Measurements from ENCODE around the gene VEZF1.

The VEZF1 gene

GRCh38 chr17:58005031-58005727 is 17.1 kb upstream of the VEZF1 start:
- DNase-seq (ENCODE audit: low spot score): no peak
- Mint-ChIP-seq H3K9me3 (no peaks in the 10 kb centered on the region), H3K4me3 (peak overlapping the region; percentile 93), H3K36me3 (ENCODE audit: low read depth) (peaks cover 62% of the 10 kb centered on the region), H3K27ac (peak overlapping the region; percentile 96), H3K27me3 (ENCODE audit: low read depth) (no peaks in the 10 kb centered on the region), H3K4me1 (ENCODE audit: low read depth) (peaks cover 41% of the 10 kb centered on the region)

- Mint-ChIP-seq H3K36me3 (ENCODE audit: low read depth) (peaks cover 68% of the 10 kb centered on the region), H3K4me1 (ENCODE audit: low read depth) (peaks cover 47% of the 10 kb centered on the region), H3K4me3 (peak overlapping the region; percentile 93), H3K27me3 (ENCODE audit: low read depth) (no peaks in the 10 kb centered on the region), H3K9me3 (no peaks in the 10 kb centered on the region), H3K27ac (no peak overlapping the region)
- DNase-seq (ENCODE audit: low spot score): no peak
Measured at GRCh38 chr17:58004060-58004459, 16.0 kb upstream of the VEZF1 start.

GRCh38 chr17:58002973-58003372 is 14.9 kb upstream of the VEZF1 start:
- H3K4me3 Mint-ChIP-seq: peak overlapping the region; percentile 21
- H3K9me3 Mint-ChIP-seq: no peaks in the 10 kb centered on the region
- H3K27me3 Mint-ChIP-seq (ENCODE audit: low read depth): no peaks in the 10 kb centered on the region
- H3K27ac Mint-ChIP-seq: no peak overlapping the region
- peaks cover 51% of the 10 kb centered on the region for H3K4me1 Mint-ChIP-seq (ENCODE audit: low read depth)
- H3K36me3 Mint-ChIP-seq (ENCODE audit: low read depth): peaks cover 74% of the 10 kb centered on the region
- no peak for DNase-seq (ENCODE audit: low spot score)

- Mint-ChIP-seq H3K4me1 (ENCODE audit: low read depth) (peaks cover 53% of the 10 kb centered on the region), H3K36me3 (ENCODE audit: low read depth) (peaks cover 78% of the 10 kb centered on the region), H3K4me3 (peak overlapping the region; percentile 46), H3K9me3 (no peaks in the 10 kb centered on the region), H3K27me3 (ENCODE audit: low read depth) (no peaks in the 10 kb centered on the region), H3K27ac (no peak overlapping the region)
- DNase-seq (ENCODE audit: low spot score): no peak
Measured at GRCh38 chr17:58002154-58002948, 14.3 kb upstream of the VEZF1 start.

GRCh38 chr17:58001461-58002124 is 13.5 kb upstream of the VEZF1 start:
- no peaks in the 10 kb centered on the region for H3K9me3 Mint-ChIP-seq
- no peak for DNase-seq (ENCODE audit: low spot score)
- H3K4me3 Mint-ChIP-seq: no peak overlapping the region
- H3K4me1 Mint-ChIP-seq (ENCODE audit: low read depth): peaks cover 56% of the 10 kb centered on the region
- H3K36me3 Mint-ChIP-seq (ENCODE audit: low read depth): peaks cover 80% of the 10 kb centered on the region
- H3K27me3 Mint-ChIP-seq (ENCODE audit: low read depth): no peaks in the 10 kb centered on the region
- no peak overlapping the region for H3K27ac Mint-ChIP-seq

GRCh38 chr17:57999496-58000017 is 11.5 kb upstream of the VEZF1 start:
- H3K9me3 Mint-ChIP-seq: no peaks in the 10 kb centered on the region
- peaks cover 66% of the 10 kb centered on the region for H3K36me3 Mint-ChIP-seq (ENCODE audit: low read depth)
- no peak overlapping the region for H3K4me3 Mint-ChIP-seq
- H3K27ac Mint-ChIP-seq: peak overlapping the region; percentile 47
- H3K4me1 Mint-ChIP-seq (ENCODE audit: low read depth): peaks cover 49% of the 10 kb centered on the region
- no peak for DNase-seq (ENCODE audit: low spot score)
- H3K27me3 Mint-ChIP-seq (ENCODE audit: low read depth): no peaks in the 10 kb centered on the region

GRCh38 chr17:57999010-57999495 is 11.0 kb upstream of the VEZF1 start:
- DNase-seq (ENCODE audit: low spot score): no peak
- no peaks in the 10 kb centered on the region for H3K9me3 Mint-ChIP-seq
- no peaks in the 10 kb centered on the region for H3K27me3 Mint-ChIP-seq (ENCODE audit: low read depth)
- H3K4me1 Mint-ChIP-seq (ENCODE audit: low read depth): peaks cover 50% of the 10 kb centered on the region
- H3K36me3 Mint-ChIP-seq (ENCODE audit: low read depth): peaks cover 64% of the 10 kb centered on the region
- peak overlapping the region; percentile 47 for H3K27ac Mint-ChIP-seq
- no peak overlapping the region for H3K4me3 Mint-ChIP-seq

- H3K4me1 Mint-ChIP-seq (ENCODE audit: low read depth): peaks cover 44% of the 10 kb centered on the region
- H3K4me3 Mint-ChIP-seq: no peak overlapping the region
- no peak for DNase-seq (ENCODE audit: low spot score)
- no peaks in the 10 kb centered on the region for H3K27me3 Mint-ChIP-seq (ENCODE audit: low read depth)
- no peaks in the 10 kb centered on the region for H3K9me3 Mint-ChIP-seq
- peaks cover 50% of the 10 kb centered on the region for H3K36me3 Mint-ChIP-seq (ENCODE audit: low read depth)
- H3K27ac Mint-ChIP-seq: no peak overlapping the region
Measured at GRCh38 chr17:57997085-57997809, 9.2 kb upstream of the VEZF1 start.

- Mint-ChIP-seq H3K27ac (peak overlapping the region; percentile 27), H3K4me1 (ENCODE audit: low read depth) (peaks cover 44% of the 10 kb centered on the region), H3K9me3 (no peaks in the 10 kb centered on the region), H3K4me3 (peak overlapping the region; percentile 19), H3K36me3 (ENCODE audit: low read depth) (peaks cover 44% of the 10 kb centered on the region), H3K27me3 (ENCODE audit: low read depth) (no peaks in the 10 kb centered on the region)
- peak; percentile 37 for DNase-seq (ENCODE audit: low spot score)
Measured at GRCh38 chr17:57995076-57995956, 7.3 kb upstream of the VEZF1 start.

- Mint-ChIP-seq H3K9me3 (no peaks in the 10 kb centered on the region), H3K4me1 (ENCODE audit: low read depth) (peaks cover 46% of the 10 kb centered on the region), H3K36me3 (ENCODE audit: low read depth) (peaks cover 41% of the 10 kb centered on the region), H3K4me3 (no peak overlapping the region), H3K27me3 (ENCODE audit: low read depth) (no peaks in the 10 kb centered on the region), H3K27ac (no peak overlapping the region)
- DNase-seq (ENCODE audit: low spot score): no peak
Measured at GRCh38 chr17:57994436-57994835, 6.4 kb upstream of the VEZF1 start.

- Mint-ChIP-seq H3K36me3 (ENCODE audit: low read depth) (peaks cover 41% of the 10 kb centered on the region), H3K4me3 (no peak overlapping the region), H3K9me3 (no peaks in the 10 kb centered on the region), H3K27ac (peak overlapping the region; percentile 62), H3K4me1 (ENCODE audit: low read depth) (peaks cover 49% of the 10 kb centered on the region), H3K27me3 (ENCODE audit: low read depth) (no peaks in the 10 kb centered on the region)
- no peak for DNase-seq (ENCODE audit: low spot score)
Measured at GRCh38 chr17:57993471-57994365, 5.7 kb upstream of the VEZF1 start.

- no peaks in the 10 kb centered on the region for H3K9me3 Mint-ChIP-seq
- H3K4me3 Mint-ChIP-seq: no peak overlapping the region
- H3K27ac Mint-ChIP-seq: no peak overlapping the region
- H3K4me1 Mint-ChIP-seq (ENCODE audit: low read depth): peaks cover 44% of the 10 kb centered on the region
- H3K36me3 Mint-ChIP-seq (ENCODE audit: low read depth): peaks cover 30% of the 10 kb centered on the region
- no peaks in the 10 kb centered on the region for H3K27me3 Mint-ChIP-seq (ENCODE audit: low read depth)
- no peak for DNase-seq (ENCODE audit: low spot score)
Measured at GRCh38 chr17:57991537-57991936, 3.5 kb upstream of the VEZF1 start.

All from T-helper 2 cell treated with Interferon-gamma antibody and Interleukin-4, amounts not matched to agents 5 μg/mL and 100 μg/mL, for 36 hours (primary cell).